IMR-90 (cell line): ENCODE data around the gene DDAH2. TPM values are rescaled to one million over a fixed set of nuclear protein-coding genes. Genes with fewer than 3 reads are reported as not detected.
A peak's percentile ranks its signal among the peaks of the same experiment; 100 is the strongest.

Source experiments
- ATAC-seq: fragments of 200-7000 bp; cut with Tn5 transposase; 2 replicates; pipeline ENCODE4 v1.9.1; 2020; ENCODE audit warnings: low read depth, mild to moderate bottlenecking, moderate library complexity
- BruUV-seq: library from RNA; stranded (reverse); fragments of 400-500 nt; replicated peaks from 2 replicates; lab custom pipeline; 2021; lab: Mats Ljungman, UMichigan
- CTCF ChIA-PET: fragments of 300-600 bp; formaldehyde crosslinking; extraction: SDS; loops from one replicate; lab custom pipeline; 2021; ENCODE audit warnings: antibody characterized with exemption; lab: Yijun Ruan, JAX
- POLR2A ChIA-PET: fragments of 300-600 bp; sonication (Branson Sonifier 250); formaldehyde crosslinking; loops from one replicate; lab custom pipeline; 2022; ENCODE audit warnings: antibody characterized with exemption; ENCODE audit not compliant: unreplicated experiment; lab: Charles Lee
- DNase-seq: peaks from one replicate; pipeline ENCODE4 v3.0.0; 2013
- H2AFZ ChIP-seq: replicated peaks from 2 replicates; pipeline ENCODE3; 2013; ENCODE audit warnings: low read length, mild to moderate bottlenecking; ENCODE audit not compliant: poor library complexity
- H2AK5ac ChIP-seq: 2 replicates; pipeline ENCODE4 v1.6.1; 2013; ENCODE audit warnings: low read depth, low read length, inconsistent platforms
- H2AK9ac ChIP-seq: replicated peaks from 2 replicates; pipeline ENCODE3; 2013; ENCODE audit warnings: mild to moderate bottlenecking, low read depth, low read length, moderate library complexity; ENCODE audit not compliant: poor library complexity
- H2BK120ac ChIP-seq: 2 replicates; pipeline ENCODE4 v1.6.1; 2013; ENCODE audit warnings: low read depth, low read length, inconsistent platforms
- H2BK15ac ChIP-seq: 3 replicates; pipeline ENCODE4 v1.6.1; 2013; ENCODE audit warnings: low read depth, low read length, inconsistent platforms
- H2BK20ac ChIP-seq: 2 replicates; pipeline ENCODE4 v1.6.1; 2013; ENCODE audit warnings: low read depth, mild to moderate bottlenecking, inconsistent platforms, low read length, moderate library complexity
- H2BK5ac ChIP-seq: 2 replicates; pipeline ENCODE4 v1.6.1; 2013; ENCODE audit warnings: mild to moderate bottlenecking, low read depth, low read length, inconsistent platforms; ENCODE audit not compliant: poor library complexity, severe bottlenecking
- H3K14ac ChIP-seq: replicated peaks from 2 replicates; pipeline ENCODE4 v1.6.1; 2013; ENCODE audit warnings: low read depth, low read length, inconsistent platforms
- H3K18ac ChIP-seq: 2 replicates; pipeline ENCODE4 v1.6.1; 2013; ENCODE audit warnings: low read depth, low read length, control low read depth
- H3K23ac ChIP-seq: 2 replicates; pipeline ENCODE4 v1.6.1; 2013; ENCODE audit warnings: low read depth, low read length, inconsistent platforms
- H3K27ac ChIP-seq: 2 replicates; pipeline ENCODE4 v1.5.1; 2013; ENCODE audit warnings: mild to moderate bottlenecking, control low read depth, low read length; ENCODE audit not compliant: insufficient read depth
- H3K27me3 ChIP-seq: 2 replicates; pipeline ENCODE4 v1.6.1; 2013; ENCODE audit warnings: low read length; ENCODE audit not compliant: control insufficient read depth, insufficient read depth
- H3K36me3 ChIP-seq: 2 replicates; pipeline ENCODE4 v1.6.1; 2013; ENCODE audit warnings: low read length, mixed read lengths; ENCODE audit not compliant: control insufficient read depth, insufficient read depth
- H3K4ac ChIP-seq: 2 replicates; pipeline ENCODE4 v1.6.1; 2013; ENCODE audit warnings: low read depth, low read length, inconsistent platforms
- H3K4me1 ChIP-seq: 2 replicates; pipeline ENCODE4 v1.6.1; 2013; ENCODE audit warnings: low read length, mixed read lengths; ENCODE audit not compliant: control insufficient read depth, insufficient read depth
- H3K4me2 ChIP-seq: 2 replicates; pipeline ENCODE4 v1.6.1; 2013; ENCODE audit warnings: low read depth, mild to moderate bottlenecking, control low read depth, low read length, moderate library complexity
- H3K4me3 ChIP-seq: 2 replicates; pipeline ENCODE4 v1.5.1; 2013; ENCODE audit warnings: low read depth, mild to moderate bottlenecking, control low read depth, low read length, moderate library complexity; ENCODE audit not compliant: insufficient read depth
- H3K56ac ChIP-seq: 2 replicates; pipeline ENCODE4 v1.6.1; 2013; ENCODE audit warnings: low read length, inconsistent platforms; ENCODE audit not compliant: insufficient read depth; ENCODE audit errors: extremely low read depth
- H3K79me1 ChIP-seq, 2 experiments: 2 replicates each; pipeline ENCODE4 v1.6.1; 2013; ENCODE audit warnings: low read length in 2 of 2, inconsistent platforms in 1 of 2, low read depth in 1 of 2
- H3K9ac ChIP-seq: 2 replicates; pipeline ENCODE4 v1.6.1; 2013; ENCODE audit warnings: low read depth, low read length, control low read depth
- H3K9me1 ChIP-seq: 2 replicates; pipeline ENCODE4 v1.6.1; 2013; ENCODE audit warnings: low read length, inconsistent platforms; ENCODE audit not compliant: insufficient read depth
- H3K9me3 ChIP-seq: 2 replicates; pipeline ENCODE4 v1.6.1; 2013; ENCODE audit warnings: low read length; ENCODE audit not compliant: control insufficient read depth, insufficient read depth
- H4K20me1 ChIP-seq: 2 replicates; pipeline ENCODE4 v1.6.1; 2013; ENCODE audit warnings: low read length, inconsistent platforms; ENCODE audit not compliant: insufficient read depth
- H4K5ac ChIP-seq: 2 replicates; pipeline ENCODE4 v1.6.1; 2013; ENCODE audit warnings: mild to moderate bottlenecking, low read depth, low read length, control low read depth
- H4K8ac ChIP-seq, 2 experiments: 2 replicates each; pipeline ENCODE4 v1.6.1; 2013; ENCODE audit warnings: low read depth in 2 of 2, low read length in 2 of 2, control low read depth in 1 of 2, inconsistent platforms in 1 of 2
- H4K91ac ChIP-seq: 2 replicates; pipeline ENCODE4 v1.6.1; 2013; ENCODE audit warnings: low read depth, low read length, inconsistent platforms; ENCODE audit not compliant: insufficient read depth
- BHLHE40 ChIP-seq: fragments of 150-350 bp; IDR thresholded peaks from 2 replicates; pipeline ENCODE4 v1.6.1; 2016; ENCODE audit warnings: mild to moderate bottlenecking, low read depth, low read length
- WGBS, 2 experiments: methylation state at CpG; one replicate each; pipeline versions ENCODE4 v1.1.5 to v1.1.7; 2013; ENCODE audit warnings: missing lambda C conversion rate in 2 of 2; ENCODE audit not compliant: insufficient read length in 1 of 2; ENCODE audit errors: extremely low coverage in 2 of 2; 5-methylcytosine and 5-hydroxymethylcytosine counted together
- dilution Hi-C: fragments of 300-500 bp; cut with HindIII; formaldehyde crosslinking; loops from one replicate; pipeline ENCODE4 v1.14.3; 2018; ENCODE audit warnings: low sequenced_read_pairs; ENCODE audit not compliant: unreplicated experiment
- in situ Hi-C: fragments of 300-500 bp; cut with MboI; formaldehyde crosslinking; loops from 3 replicates; pipeline ENCODE4 v1.14.3; 2019; ENCODE audit warnings: low sequenced_read_pairs, inconsistent platforms, mixed read lengths
- intact Hi-C: fragments of 100-400 bp; cut with micrococcal nuclease; formaldehyde crosslinking; loops from 2 replicates; pipeline ENCODE4 v1.10.0; 2022
- polyA plus RNA-seq, 3 experiments: library from polyadenylated mRNA; depleted of rRNA; stranded (reverse); fragments of >200 nt; gene quantifications; 2 replicates each; pipeline ENCODE4 v1.2.3, GENCODE V29; 2012; ENCODE audit warnings: low replicate concordance in 1 of 3
- total RNA-seq: library from RNA; depleted of rRNA; stranded (reverse); fragments of >200 nt; gene quantifications from 2 replicates; pipeline ENCODE4 v1.2.3, GENCODE V29; 2012

The DDAH2 gene
- total and polyA plus RNA-seq, 2 of the 4 experiments (the other 2 are of a cell fraction), result 40.7 to 57.9 TPM

DNA sequence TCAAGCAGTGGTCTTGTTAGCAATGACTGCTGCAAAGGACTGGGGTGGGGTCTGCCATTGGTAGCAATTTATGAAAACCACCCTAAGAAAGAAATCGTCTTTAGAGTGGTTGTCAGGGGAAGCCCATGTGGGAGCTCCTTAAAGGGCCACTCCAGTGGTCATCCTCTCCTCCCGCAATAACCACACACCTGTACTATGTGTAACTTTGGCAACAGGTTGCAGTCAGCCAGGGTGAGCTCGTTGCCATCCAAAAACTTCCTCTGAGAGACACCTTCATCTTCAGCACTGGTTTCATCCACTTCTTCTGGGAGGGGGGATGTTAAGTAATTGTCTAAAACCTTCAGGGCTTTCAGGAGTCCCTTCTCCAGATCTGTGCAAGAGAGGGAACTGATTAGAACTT lies 2.9 kb upstream of the DDAH2 start:
- no peak overlapping the region for H2AFZ ChIP-seq
- H3K4me2 ChIP-seq, result no peak overlapping the region
- no CpG with 5 or more reads among the region's 3 CpGs for WGBS, 2 experiments
- peaks cover 38% of the 10 kb centered on the region for H4K20me1 ChIP-seq
- H3K27me3 ChIP-seq, result no peaks in the 10 kb centered on the region
- no peak overlapping the region for H4K8ac ChIP-seq
- peaks cover 3 to 72% of the 10 kb centered on the region in 2 experiments; a peak in 3 of 4 replicates for H3K79me1 ChIP-seq
- no peak for TF ChIP-seq BHLHE40
- no TSS peak for BruUV-seq
- H2AK9ac ChIP-seq, result no peak overlapping the region
- H3K9me3 ChIP-seq, result no peaks in the 10 kb centered on the region
- no peak overlapping the region for H3K4me3 ChIP-seq
- ChIA-PET POLR2A (no interaction called here), CTCF (interaction anchor here (0.6 kb wide), 1 partner anchor 16 kb away, joined by 3 read pairs; no protein-coding TSS in a partner anchor)
- H4K91ac ChIP-seq, result no peak overlapping the region
- no peak overlapping the region for H3K18ac ChIP-seq
- H2BK20ac ChIP-seq, result no peak overlapping the region
- H2BK15ac ChIP-seq, result no peak overlapping the region
- intact Hi-C loops, result no loop called here
- no peak overlapping the region for H2AK5ac ChIP-seq
- H2BK120ac ChIP-seq, result no peak overlapping the region
- no peak overlapping the region for H3K4ac ChIP-seq
- no peak overlapping the region for H2BK5ac ChIP-seq
- dilution Hi-C loops, result no loop called here
- H3K27ac ChIP-seq, result no peak overlapping the region
- no peak overlapping the region for H3K9ac ChIP-seq
- H4K5ac ChIP-seq, result no peak overlapping the region
- ATAC-seq (no peak), DNase-seq (no peak)
- in situ Hi-C loops, result no loop called here
- H3K4me1 ChIP-seq, result peaks cover 13% of the 10 kb centered on the region
- peaks cover 42% of the 10 kb centered on the region for H3K36me3 ChIP-seq
- no peak overlapping the region for H3K56ac ChIP-seq
- no peak overlapping the region for H3K14ac ChIP-seq
- peaks cover 10% of the 10 kb centered on the region for H3K9me1 ChIP-seq
- 0 out of 2 replicates have a peak overlapping the region, but pooled peaks have one; percentile 49 for H3K23ac ChIP-seq
